OCI-LY1 (cell line): ENCODE results near the gene INPP5A.

Experiments used
- H2AFZ ChIP-seq: fragments of 200-600 bp; sonication (generic), shearing (Covaris generic); 2 replicates; pipeline ENCODE4 v1.6.0; 2014; ENCODE audit warnings: antibody characterized with exemption, mild to moderate bottlenecking, low read length
- H3F3A ChIP-seq: fragments of 200-600 bp; sonication (generic), shearing (Covaris generic); 2 replicates; pipeline ENCODE4 v1.6.0; 2014; ENCODE audit warnings: mild to moderate bottlenecking, antibody characterized with exemption, low read length, moderate library complexity; ENCODE audit not compliant: insufficient read depth
- H3K27ac ChIP-seq: fragments of 200-600 bp; sonication (generic); 2 replicates; pipeline ENCODE4 v1.5.1; 2014; ENCODE audit warnings: low read length, mixed run types, mild to moderate bottlenecking, low read depth; ENCODE audit not compliant: poor library complexity, severe bottlenecking
- H3K27me3 ChIP-seq: fragments of 200-600 bp; sonication (generic); 2 replicates; pipeline ENCODE4 v1.6.0; 2014; ENCODE audit warnings: antibody characterized with exemption, mild to moderate bottlenecking, low read length, moderate library complexity; ENCODE audit not compliant: insufficient read depth
- H3K36me3 ChIP-seq: fragments of 200-600 bp; sonication (generic); 2 replicates; pipeline ENCODE4 v1.6.1; 2014; ENCODE audit warnings: mild to moderate bottlenecking, antibody characterized with exemption, low read length, moderate library complexity, mixed read lengths; ENCODE audit not compliant: insufficient read depth
- H3K4me1 ChIP-seq: fragments of 200-600 bp; sonication (generic); 2 replicates; pipeline ENCODE4 v1.5.1; 2014; ENCODE audit warnings: mild to moderate bottlenecking, low read length, moderate library complexity; ENCODE audit not compliant: insufficient read depth, severe bottlenecking
- H3K4me2 ChIP-seq: fragments of 200-600 bp; sonication (generic), shearing (Covaris generic); 2 replicates; pipeline ENCODE4 v1.6.1; 2014; ENCODE audit warnings: low read length
- H3K4me3 ChIP-seq: fragments of 200-600 bp; sonication (generic); 2 replicates; pipeline ENCODE4 v1.5.1; 2014; ENCODE audit warnings: low read length, low read depth, mild to moderate bottlenecking, mixed read lengths; ENCODE audit not compliant: poor library complexity, severe bottlenecking
- H3K79me2 ChIP-seq: fragments of 200-600 bp; shearing (Covaris generic); 2 replicates; pipeline ENCODE4 v1.6.1; 2016; ENCODE audit warnings: mixed run types, low read length, mixed read lengths; ENCODE audit not compliant: insufficient read depth
- H3K9ac ChIP-seq: fragments of 200-600 bp; sonication (generic), shearing (Covaris generic); 2 replicates; pipeline ENCODE4 v1.6.1; 2014; ENCODE audit warnings: mild to moderate bottlenecking, low read length, mixed read lengths
- H3K9me2 ChIP-seq: fragments of 200-600 bp; sonication (generic), shearing (Covaris generic); 2 replicates; pipeline ENCODE4 v1.6.1; 2014; ENCODE audit warnings: low read depth, mild to moderate bottlenecking, low read length, mixed read lengths
- H3K9me3 ChIP-seq: fragments of 200-600 bp; shearing (Covaris generic); 2 replicates; pipeline ENCODE4 v1.6.1; 2014; ENCODE audit warnings: low read length, mixed read lengths
- H4K20me1 ChIP-seq: fragments of 200-600 bp; sonication (generic), shearing (Covaris generic); 2 replicates; pipeline ENCODE4 v1.6.0; 2016; ENCODE audit warnings: mild to moderate bottlenecking, low read length; ENCODE audit not compliant: insufficient read depth
- CTCF ChIP-seq: fragments of 200-600 bp; sonication (generic), shearing (Covaris generic); IDR thresholded peaks from 2 replicates; pipeline ENCODE4 v1.5.1; 2017; ENCODE audit warnings: mild to moderate bottlenecking, antibody characterized with exemption, low read length, moderate library complexity, mixed read lengths
- EZH2 ChIP-seq: fragments of 200-600 bp; sonication (generic), shearing (Covaris generic); IDR thresholded peaks from 2 replicates; pipeline ENCODE4 v1.8.0; 2017; ENCODE audit warnings: borderline replicate concordance, mixed run types, mild to moderate bottlenecking, antibody characterized with exemption, low read length, moderate library complexity, mixed read lengths

Gene INPP5A

DNA sequence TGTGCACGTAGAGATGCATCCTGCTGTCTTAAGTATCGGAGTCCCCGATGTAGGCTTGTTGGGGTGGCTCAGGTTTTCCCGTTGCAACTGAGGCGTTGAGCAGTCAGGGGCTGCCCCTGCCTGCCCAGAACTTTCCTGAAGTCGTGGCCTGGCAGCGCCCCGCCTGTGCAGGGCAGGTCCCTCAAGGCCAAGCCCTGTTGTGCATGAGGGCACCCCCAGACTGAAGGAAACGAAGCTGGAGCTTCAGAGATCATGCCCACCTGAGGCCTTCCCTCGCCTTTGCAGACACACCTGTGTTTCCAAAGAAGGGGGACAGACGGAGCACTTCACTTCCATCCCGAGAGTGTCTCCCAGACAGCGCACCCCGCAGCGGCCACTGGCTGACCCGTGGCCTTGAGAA lies 127.3 kb downstream of the INPP5A start:
- no peaks in the 10 kb centered on the region for H3F3A ChIP-seq
- no peak overlapping the region for H2AFZ ChIP-seq
- H3K36me3 ChIP-seq, result no peaks in the 10 kb centered on the region
- H3K27ac ChIP-seq, result no peak overlapping the region
- H3K9ac ChIP-seq, result no peak overlapping the region
- no peak for TF ChIP-seq CTCF
- TF ChIP-seq EZH2, result no peak
- no peaks in the 10 kb centered on the region for H3K79me2 ChIP-seq
- H3K4me3 ChIP-seq, result no peak overlapping the region
- no peaks in the 10 kb centered on the region for H3K9me3 ChIP-seq
- no peaks in the 10 kb centered on the region for H4K20me1 ChIP-seq
- no peak overlapping the region for H3K4me2 ChIP-seq
- no peaks in the 10 kb centered on the region for H3K4me1 ChIP-seq
- no peaks in the 10 kb centered on the region for H3K9me2 ChIP-seq
- no peaks in the 10 kb centered on the region for H3K27me3 ChIP-seq

DNA sequence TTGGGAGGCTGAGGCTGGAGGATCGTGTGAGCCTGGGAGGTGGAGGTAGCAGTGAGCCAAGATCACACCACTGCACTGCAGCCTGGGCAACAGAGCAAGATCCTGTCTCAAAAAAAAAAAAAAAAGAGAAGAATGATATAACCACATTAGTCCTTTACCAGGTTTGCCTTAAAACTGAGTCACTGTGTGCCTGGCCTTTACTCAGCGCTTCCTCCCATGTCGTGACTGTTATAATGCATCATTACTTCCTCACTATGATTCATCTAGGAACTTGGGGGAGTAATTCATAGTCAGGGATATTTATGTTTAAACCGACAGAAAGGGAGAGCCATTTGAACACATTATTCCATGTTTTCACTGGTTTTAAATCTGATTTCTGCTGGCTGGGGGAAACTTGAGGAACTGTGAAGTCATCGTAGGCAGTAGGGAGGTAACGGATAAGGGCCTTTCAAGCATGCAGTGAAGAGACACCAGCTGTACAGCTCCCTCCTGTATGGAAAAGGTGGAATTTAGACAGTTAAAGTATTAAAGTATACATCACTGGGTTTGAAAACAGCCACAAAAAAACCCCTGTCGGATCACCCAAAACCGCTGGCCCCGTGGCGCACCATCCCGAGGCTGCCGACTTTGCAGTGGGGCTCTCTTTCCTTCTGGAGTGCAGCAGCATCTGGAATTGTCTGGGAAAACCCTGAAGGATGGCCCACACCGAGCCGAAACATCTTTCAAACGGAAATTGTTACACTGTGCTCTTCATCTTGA lies 128.5 kb downstream of the INPP5A start:
- H3K9ac ChIP-seq, result no peak overlapping the region
- TF ChIP-seq EZH2, result no peak
- TF ChIP-seq CTCF, result no peak
- H3K27ac ChIP-seq, result no peak overlapping the region

DNA sequence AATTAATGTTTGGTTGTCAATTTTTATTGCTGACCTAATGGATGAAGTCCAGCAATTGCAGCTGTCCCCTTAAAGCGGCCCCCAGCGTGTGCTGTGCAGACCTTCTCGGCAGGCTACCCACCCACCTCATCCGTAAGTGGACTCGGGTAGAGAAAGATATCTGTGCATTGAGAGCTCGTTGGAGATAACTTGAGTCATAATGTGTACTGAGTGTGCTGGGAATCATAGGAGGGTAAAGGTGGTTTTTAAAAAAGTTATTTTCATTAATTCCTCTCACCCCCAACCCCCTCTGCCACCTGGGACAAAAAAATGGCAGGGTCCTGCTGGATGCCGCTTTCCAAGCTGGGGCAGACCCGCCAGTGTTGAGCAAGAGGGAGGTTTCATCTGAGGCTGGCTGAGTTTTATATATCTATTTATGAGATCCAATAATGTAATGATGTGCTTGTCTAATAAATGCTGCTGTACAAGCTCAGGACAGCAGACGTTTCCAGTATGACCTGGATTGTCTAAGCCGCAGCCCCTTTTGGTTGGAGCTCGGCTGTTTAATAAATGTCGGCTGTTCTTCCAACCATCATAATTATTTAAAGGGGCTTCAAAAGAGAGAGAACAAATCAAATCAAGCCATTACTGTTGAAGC lies 129.2 kb downstream of the INPP5A start:
- Histone ChIP-seq H3K4me3 (no peak overlapping the region), H3K27ac (no peak overlapping the region), H3K9me3 (no peaks in the 10 kb centered on the region), H2AFZ (no peak overlapping the region), H3K4me2 (no peak overlapping the region), H3K9me2 (no peaks in the 10 kb centered on the region), H4K20me1 (no peaks in the 10 kb centered on the region), H3K79me2 (no peaks in the 10 kb centered on the region), H3F3A (no peaks in the 10 kb centered on the region), H3K27me3 (no peaks in the 10 kb centered on the region), H3K9ac (no peak overlapping the region), H3K36me3 (no peaks in the 10 kb centered on the region), H3K4me1 (no peaks in the 10 kb centered on the region)
- TF ChIP-seq EZH2 (no peak), CTCF (no peak)

More for the DNA sequence above, 128.5 kb downstream of the INPP5A start:
- Histone ChIP-seq H3K4me1 (no peaks in the 10 kb centered on the region), H3K36me3 (no peaks in the 10 kb centered on the region), H3F3A (no peaks in the 10 kb centered on the region), H3K9me3 (no peaks in the 10 kb centered on the region), H4K20me1 (no peaks in the 10 kb centered on the region), H3K9me2 (no peaks in the 10 kb centered on the region), H3K4me2 (no peak overlapping the region), H3K79me2 (no peaks in the 10 kb centered on the region), H3K4me3 (no peak overlapping the region), H2AFZ (no peak overlapping the region), H3K27me3 (no peaks in the 10 kb centered on the region)
